HepG2 (cell line): ENCODE results near the gene GADD45A. TPM values are rescaled to one million over a fixed set of nuclear protein-coding genes. Genes with fewer than 3 reads are reported as not detected.

Source experiments
- AKAP8 ChIP-seq: sonication (generic); formaldehyde crosslinking; IDR thresholded peaks from 2 replicates; pipeline ENCODE4 v1.5.1; 2020; ENCODE audit warnings: mild to moderate bottlenecking, missing genetic modification reagents
- ASH2L ChIP-seq: fragments of 300-600, 200-600 bp; sonication (generic); IDR thresholded peaks from 2 replicates; pipeline ENCODE4 v1.7.0; 2017; ENCODE audit warnings: low read depth, mild to moderate bottlenecking, moderate library complexity, mixed read lengths, low read length; ENCODE audit not compliant: insufficient read length
- ATF1 ChIP-seq: IDR thresholded peaks from 2 replicates; pipeline ENCODE4 v1.6.1; 2016; ENCODE audit warnings: mild to moderate bottlenecking, control low read depth
- CCDC6 ChIP-seq: sonication (generic); formaldehyde crosslinking; IDR thresholded peaks from 2 replicates; pipeline ENCODE4 v1.8.1; 2022; ENCODE audit warnings: mild to moderate bottlenecking, missing genetic modification reagents, moderate library complexity
- ELF3 ChIP-seq: IDR thresholded peaks from 2 replicates; pipeline ENCODE4 v1.6.1; 2016; ENCODE audit warnings: missing genetic modification reagents, missing compliant biosample characterization
- HNF4A ChIP-seq: sonication (generic); formaldehyde crosslinking; IDR thresholded peaks from 2 replicates; pipeline ENCODE4 v1.4.0; 2020; ENCODE audit warnings: missing genetic modification reagents
- HNF4G ChIP-seq, 2 experiments: sonication (generic) in 1 of 2; formaldehyde crosslinking in 1 of 2; IDR thresholded peaks; 2 replicates each; pipeline versions ENCODE4 v1.4.0 to v1.6.1; 2011 to 2020; ENCODE audit warnings: borderline replicate concordance in 2 of 2, low read depth in 2 of 2, mild to moderate bottlenecking in 2 of 2, low read length in 1 of 2, missing genetic modification reagents in 1 of 2, moderate library complexity in 1 of 2
- HOXA7 ChIP-seq: sonication (generic); formaldehyde crosslinking; IDR thresholded peaks from 2 replicates; pipeline ENCODE4 v1.8.1; 2022; ENCODE audit warnings: mild to moderate bottlenecking, missing genetic modification reagents, moderate library complexity
- JDP2 ChIP-seq: sonication (generic); formaldehyde crosslinking; IDR thresholded peaks from 2 replicates; pipeline ENCODE4 v1.8.1; 2022; ENCODE audit warnings: missing genetic modification reagents, borderline replicate concordance
- KMT2B ChIP-seq: IDR thresholded peaks from 2 replicates; pipeline ENCODE4 v1.6.1; 2016; ENCODE audit warnings: missing genetic modification reagents, missing compliant biosample characterization
- MXI1 ChIP-seq: IDR thresholded peaks from 3 replicates; pipeline ENCODE4 v1.6.1; 2012; ENCODE audit warnings: low read depth, low read length, inconsistent platforms, borderline replicate concordance
- NCOA5 ChIP-seq: sonication (generic); formaldehyde crosslinking; IDR thresholded peaks from 2 replicates; pipeline ENCODE4 v1.4.0; 2020; ENCODE audit warnings: missing genetic modification reagents
- RXRA ChIP-seq: sonication (generic); formaldehyde crosslinking; IDR thresholded peaks from 2 replicates; pipeline ENCODE4 v1.5.1; 2020; ENCODE audit warnings: missing genetic modification reagents
- SMAD9 ChIP-seq: sonication (generic); formaldehyde crosslinking; IDR thresholded peaks from 2 replicates; pipeline ENCODE4 v1.5.1; 2020; ENCODE audit warnings: mild to moderate bottlenecking, missing genetic modification reagents
- SPEN ChIP-seq: sonication (generic); formaldehyde crosslinking; IDR thresholded peaks from 2 replicates; pipeline ENCODE4 v1.5.1; 2020; ENCODE audit warnings: low read depth, mild to moderate bottlenecking, missing genetic modification reagents
- SRSF1 ChIP-seq: fragments of 200-400 bp; formaldehyde crosslinking; optimal IDR thresholded peaks from 2 replicates; pipeline ENCODE3; 2017; ENCODE audit warnings: mild to moderate bottlenecking, low read depth, low read length, moderate library complexity
- TEAD3 ChIP-seq: optimal IDR thresholded peaks from 2 replicates; pipeline ENCODE3; 2016; ENCODE audit warnings: borderline replicate concordance
- ZNF329 ChIP-seq: sonication (generic); formaldehyde crosslinking; IDR thresholded peaks from 2 replicates; pipeline ENCODE4 v1.9.0; 2021; ENCODE audit warnings: low read depth, mild to moderate bottlenecking, missing genetic modification reagents
- ZNF546 ChIP-seq: sonication (generic); formaldehyde crosslinking; conservative IDR thresholded peaks from 2 replicates; pipeline ENCODE4 v1.8.1; 2023; ENCODE audit warnings: mild to moderate bottlenecking, missing genetic modification reagents
- polyA plus RNA-seq, 8 experiments: library from polyadenylated mRNA; depleted of rRNA in 3 of 8; stranded (reverse) in 7 of 8; unstranded in 1 of 8; fragments of >200 nt; fragmentation: Illumina TruSeq in 4 of 8; extraction: Trizol in 4 of 8; gene quantifications; 2 replicates each; pipeline versions ENCODE4 v1.2.1 to v1.2.3, GENCODE V29; 2011 to 2016; ENCODE audit warnings: low read depth in 4 of 8, missing spikeins in 1 of 8, mixed read lengths in 1 of 8; ENCODE audit not compliant: insufficient read depth in 1 of 8
- total RNA-seq, 5 experiments: library from RNA; depleted of rRNA; stranded (reverse); fragments of >200 nt; fragmentation: Illumina TruSeq; extraction: Trizol; gene quantifications; 2 replicates each; pipeline ENCODE4 v1.2.3, GENCODE V29; 2016; ENCODE audit warnings: low read depth in 1 of 5
- TF ChIP-seq, protein P1 (sequence below): sonication (generic); formaldehyde crosslinking; IDR thresholded peaks from 2 replicates; pipeline ENCODE4 v1.5.0; 2020; ENCODE audit warnings: mild to moderate bottlenecking, low read depth, missing genetic modification reagents, borderline replicate concordance
- TF ChIP-seq, protein P2 (sequence below): sonication (generic); formaldehyde crosslinking; IDR thresholded peaks from 2 replicates; pipeline ENCODE4 v1.4.0; 2020; ENCODE audit warnings: mild to moderate bottlenecking, missing genetic modification reagents
- TF ChIP-seq, protein P3 (sequence below): sonication (generic); formaldehyde crosslinking; IDR thresholded peaks from 2 replicates; pipeline ENCODE4 v1.8.1; 2022; ENCODE audit warnings: mild to moderate bottlenecking, missing genetic modification reagents
- TF ChIP-seq, protein P4 (sequence below): sonication (generic); formaldehyde crosslinking; IDR thresholded peaks from 2 replicates; pipeline ENCODE4 v1.4.0; 2020; ENCODE audit warnings: missing genetic modification reagents
- TF ChIP-seq, protein P5 (sequence below): IDR thresholded peaks from 2 replicates; pipeline ENCODE4 v1.6.1; 2016; ENCODE audit warnings: missing compliant biosample characterization, missing genetic modification reagents, borderline replicate concordance

Gene GADD45A
- total and polyA plus RNA-seq, 2 of the 13 experiments (the other 11 are each of a cell fraction or from before 2014, with no cell fraction given) = 33.2 to 46.2 TPM

DNA sequence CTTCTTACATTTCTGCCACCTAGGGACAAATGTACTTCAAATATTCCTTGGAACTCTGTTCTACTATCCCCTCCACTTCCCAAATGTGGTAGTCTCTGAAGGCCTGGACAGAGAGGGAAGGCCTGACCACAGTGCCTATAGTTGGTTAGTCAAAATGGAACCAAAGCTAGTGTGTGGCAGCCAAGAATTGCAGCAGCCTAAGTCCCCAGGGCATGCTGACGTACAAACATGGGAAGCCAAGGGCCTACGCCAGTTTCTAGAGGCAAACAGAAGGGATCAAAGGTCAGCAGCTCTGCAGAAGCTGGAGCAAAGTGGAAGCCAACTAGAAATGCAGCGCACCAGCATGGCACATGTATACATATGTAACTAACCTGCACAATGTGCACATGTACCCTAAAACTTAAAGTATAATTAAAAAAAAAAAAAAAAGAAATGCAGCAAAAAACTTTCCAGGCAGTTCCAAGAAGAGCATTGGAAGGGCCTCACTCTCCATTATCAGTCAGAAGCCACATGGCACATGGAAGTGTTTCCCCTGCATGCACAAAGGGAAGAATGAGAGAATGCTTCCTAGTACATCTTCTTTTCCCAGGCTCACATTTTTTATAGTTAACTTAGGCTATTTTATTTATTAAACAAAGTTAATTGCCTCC lies 39.4 kb upstream of the GADD45A start (continued):
- TF ChIP-seq SRSF1 = no peak
- TF ChIP-seq, protein P1, sequence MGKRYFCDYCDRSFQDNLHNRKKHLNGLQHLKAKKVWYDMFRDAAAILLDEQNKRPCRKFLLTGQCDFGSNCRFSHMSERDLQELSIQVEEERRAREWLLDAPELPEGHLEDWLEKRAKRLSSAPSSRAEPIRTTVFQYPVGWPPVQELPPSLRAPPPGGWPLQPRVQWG (CRISPR knock-in tag) = no peak
- TF ChIP-seq JDP2 (CRISPR knock-in tag) = no peak
- TF ChIP-seq TEAD3 (CRISPR knock-in tag) = peak; percentile 51
- TF ChIP-seq HOXA7 (CRISPR knock-in tag) = no peak
- TF ChIP-seq, protein P2, sequence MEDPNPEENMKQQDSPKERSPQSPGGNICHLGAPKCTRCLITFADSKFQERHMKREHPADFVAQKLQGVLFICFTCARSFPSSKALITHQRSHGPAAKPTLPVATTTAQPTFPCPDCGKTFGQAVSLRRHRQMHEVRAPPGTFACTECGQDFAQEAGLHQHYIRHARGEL (CRISPR knock-in tag) = no peak
- no peak for TF ChIP-seq ZNF329 (CRISPR knock-in tag)
- no peak for TF ChIP-seq RXRA (CRISPR knock-in tag)
- TF ChIP-seq HNF4A (CRISPR knock-in tag) = peak; percentile 92
- no peak for TF ChIP-seq ELF3
- TF ChIP-seq ATF1 (CRISPR knock-in tag) = no peak
- TF ChIP-seq, protein P3, sequence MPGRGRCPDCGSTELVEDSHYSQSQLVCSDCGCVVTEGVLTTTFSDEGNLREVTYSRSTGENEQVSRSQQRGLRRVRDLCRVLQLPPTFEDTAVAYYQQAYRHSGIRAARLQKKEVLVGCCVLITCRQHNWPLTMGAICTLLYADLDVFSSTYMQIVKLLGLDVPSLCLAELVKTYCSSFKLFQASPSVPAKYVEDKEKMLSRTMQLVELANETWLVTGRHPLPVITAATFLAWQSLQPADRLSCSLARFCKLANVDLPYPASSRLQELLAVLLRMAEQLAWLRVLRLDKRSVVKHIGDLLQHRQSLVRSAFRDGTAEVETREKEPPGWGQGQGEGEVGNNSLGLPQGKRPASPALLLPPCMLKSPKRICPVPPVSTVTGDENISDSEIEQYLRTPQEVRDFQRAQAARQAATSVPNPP (CRISPR knock-in tag) = no peak
- no peak for TF ChIP-seq KMT2B (CRISPR knock-in tag)
- no peak for TF ChIP-seq CCDC6 (CRISPR knock-in tag)
- TF ChIP-seq SMAD9 (CRISPR knock-in tag) = no peak
- TF ChIP-seq, protein P4, sequence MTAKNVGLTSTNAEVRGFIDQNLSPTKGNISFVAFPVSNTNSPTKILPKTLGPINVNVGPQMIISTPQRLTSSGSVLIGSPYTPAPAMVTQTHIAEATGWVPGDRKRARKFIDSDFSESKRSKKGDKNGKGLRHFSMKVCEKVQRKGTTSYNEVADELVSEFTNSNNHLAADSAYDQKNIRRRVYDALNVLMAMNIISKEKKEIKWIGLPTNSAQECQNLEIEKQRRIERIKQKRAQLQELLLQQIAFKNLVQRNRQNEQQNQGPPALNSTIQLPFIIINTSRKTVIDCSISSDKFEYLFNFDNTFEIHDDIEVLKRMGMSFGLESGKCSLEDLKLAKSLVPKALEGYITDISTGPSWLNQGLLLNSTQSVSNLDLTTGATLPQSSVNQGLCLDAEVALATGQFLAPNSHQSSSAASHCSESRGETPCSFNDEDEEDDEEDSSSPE (CRISPR knock-in tag) = no peak
- TF ChIP-seq AKAP8 (CRISPR knock-in tag) = no peak
- TF ChIP-seq NCOA5 = no peak
- TF ChIP-seq ASH2L = peak; percentile 29
- TF ChIP-seq, protein P5, sequence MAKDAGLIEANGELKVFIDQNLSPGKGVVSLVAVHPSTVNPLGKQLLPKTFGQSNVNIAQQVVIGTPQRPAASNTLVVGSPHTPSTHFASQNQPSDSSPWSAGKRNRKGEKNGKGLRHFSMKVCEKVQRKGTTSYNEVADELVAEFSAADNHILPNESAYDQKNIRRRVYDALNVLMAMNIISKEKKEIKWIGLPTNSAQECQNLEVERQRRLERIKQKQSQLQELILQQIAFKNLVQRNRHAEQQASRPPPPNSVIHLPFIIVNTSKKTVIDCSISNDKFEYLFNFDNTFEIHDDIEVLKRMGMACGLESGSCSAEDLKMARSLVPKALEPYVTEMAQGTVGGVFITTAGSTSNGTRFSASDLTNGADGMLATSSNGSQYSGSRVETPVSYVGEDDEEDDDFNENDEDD = no peak
- peak; percentile 34; the same call in 1 of the 2 replicates for TF ChIP-seq SPEN
- no peak for TF ChIP-seq MXI1
- no peak for TF ChIP-seq ZNF546
- peak; percentile 63 for TF ChIP-seq HNF4G (IDR thresholded peaks at IDR 0.05; ENCODE audit: borderline replicate concordance, low read depth, low read length)
- peak; percentile 46; the same call in 1 of the 2 replicates for TF ChIP-seq HNF4G (CRISPR knock-in tag; IDR thresholded peaks at IDR 0.05; ENCODE audit: borderline replicate concordance, low read depth)
